KG1 (cell line): ENCODE data around the gene FAM229A.
"Not testable (repeated sequence)": the region's sequence is repeated elsewhere in the genome, so short reads cannot be mapped to it uniquely, and the experiment has no call there.

ENCODE experiments used
- DNase-seq: peaks from one replicate; lab custom pipeline; 2025; lab: John Stamatoyannopoulos, UW

FAM229A gene, protein sequence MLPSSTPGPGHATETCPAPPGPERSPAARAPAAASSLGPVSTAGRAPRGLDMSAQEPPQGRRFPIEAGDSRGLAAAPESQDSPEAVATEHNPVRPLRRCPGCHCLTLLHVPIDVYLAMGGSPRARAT

DNA sequence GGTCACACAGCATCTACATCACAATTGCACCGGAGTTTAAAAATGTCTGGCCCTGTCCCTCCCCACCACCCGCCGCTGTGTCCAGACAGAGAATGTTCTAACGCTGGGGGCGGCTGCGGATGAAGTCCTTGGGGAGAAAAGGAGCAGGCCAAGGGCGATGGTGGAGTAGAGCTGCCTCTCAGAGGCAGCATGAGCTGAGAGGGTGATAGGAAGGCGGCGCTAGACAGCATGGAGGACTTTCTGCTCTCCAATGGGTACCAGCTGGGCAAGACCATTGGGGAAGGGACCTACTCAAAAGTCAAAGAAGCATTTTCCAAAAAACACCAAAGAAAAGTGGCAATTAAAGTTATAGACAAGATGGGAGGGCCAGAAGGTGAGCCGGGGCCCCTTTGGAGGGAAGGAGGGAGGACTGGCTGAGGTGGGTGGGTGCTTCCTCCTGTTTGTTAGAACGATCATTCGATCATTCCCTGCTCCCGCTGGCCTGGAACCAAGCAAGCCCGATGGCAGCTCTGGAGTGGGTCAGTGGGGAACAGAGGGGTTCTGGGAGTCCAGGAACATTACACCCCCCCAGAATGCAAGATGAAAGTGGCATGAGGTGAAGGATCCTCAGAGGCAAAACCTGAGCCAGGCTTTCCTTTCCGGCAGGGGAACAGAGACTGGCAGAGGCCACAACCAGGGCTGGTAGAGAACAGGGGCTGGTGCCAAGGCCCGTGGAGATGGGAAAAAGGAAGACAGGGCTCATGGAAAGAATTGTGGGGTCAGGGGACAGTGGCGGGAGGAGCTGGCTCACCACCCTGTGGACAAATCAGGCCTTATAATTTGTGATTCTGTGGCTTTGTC, at the start of gene FAM229A, which contains the start of gene TSSK3:
FAM229A (minus strand) TSS at position 12 of the 840 bp plus-strand sequence. CDS start 394 bp downstream, outside the sequence.
TSSK3 (plus strand) TSS at position 66 of the 840 bp plus-strand sequence; CDS start at position 229, 163 bp downstream.
- no peak for DNase-seq

- DNase-seq = no peak
Measured at GRCh38 chr1:32411261-32411660, 49.0 kb upstream of the FAM229A start.

- no peak for DNase-seq
Measured at GRCh38 chr1:32406629-32407111, 44.4 kb upstream of the FAM229A start.

DNA sequence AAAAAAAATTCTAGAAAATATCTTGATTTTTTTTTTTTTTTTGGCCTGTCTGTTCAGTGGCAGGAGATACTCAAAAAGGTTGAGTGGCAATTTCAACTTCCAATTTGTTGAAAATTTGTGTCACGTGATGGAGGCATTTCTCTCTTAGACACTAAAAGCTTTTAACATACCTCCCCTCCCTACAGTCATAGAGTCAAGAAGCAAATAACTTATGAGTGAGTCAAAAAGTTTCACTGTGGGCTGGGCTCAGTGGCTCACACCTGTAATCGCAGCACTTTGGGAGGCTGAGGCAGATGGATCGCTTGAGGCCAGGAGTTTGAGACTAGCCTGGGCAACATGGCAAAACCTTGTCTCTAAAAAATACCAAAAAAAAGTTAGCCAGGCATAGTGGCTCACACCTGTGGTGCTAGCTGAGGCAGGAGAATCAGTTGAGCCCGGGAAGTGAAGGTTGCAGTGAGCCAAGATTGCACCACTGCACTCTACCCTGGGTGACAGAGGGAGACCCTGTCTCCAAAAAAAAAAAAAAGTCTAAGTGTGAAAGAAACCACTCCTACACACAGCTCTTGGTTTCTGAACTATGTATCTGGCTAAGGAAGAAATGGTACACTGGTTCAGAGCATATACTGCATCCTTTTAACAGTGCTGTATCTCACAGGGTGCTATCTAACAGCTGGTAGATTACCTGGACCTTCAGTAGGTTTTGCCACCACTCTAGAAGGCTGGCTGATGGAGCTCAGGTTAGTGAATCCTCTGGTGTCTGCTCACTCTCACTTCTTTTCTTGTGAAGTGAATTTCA, 43.6 kb upstream of the FAM229A start:
- no peak for DNase-seq

GRCh38 chr1:32404946-32405345, 42.7 kb upstream of the FAM229A start:
- DNase-seq = no peak

DNA sequence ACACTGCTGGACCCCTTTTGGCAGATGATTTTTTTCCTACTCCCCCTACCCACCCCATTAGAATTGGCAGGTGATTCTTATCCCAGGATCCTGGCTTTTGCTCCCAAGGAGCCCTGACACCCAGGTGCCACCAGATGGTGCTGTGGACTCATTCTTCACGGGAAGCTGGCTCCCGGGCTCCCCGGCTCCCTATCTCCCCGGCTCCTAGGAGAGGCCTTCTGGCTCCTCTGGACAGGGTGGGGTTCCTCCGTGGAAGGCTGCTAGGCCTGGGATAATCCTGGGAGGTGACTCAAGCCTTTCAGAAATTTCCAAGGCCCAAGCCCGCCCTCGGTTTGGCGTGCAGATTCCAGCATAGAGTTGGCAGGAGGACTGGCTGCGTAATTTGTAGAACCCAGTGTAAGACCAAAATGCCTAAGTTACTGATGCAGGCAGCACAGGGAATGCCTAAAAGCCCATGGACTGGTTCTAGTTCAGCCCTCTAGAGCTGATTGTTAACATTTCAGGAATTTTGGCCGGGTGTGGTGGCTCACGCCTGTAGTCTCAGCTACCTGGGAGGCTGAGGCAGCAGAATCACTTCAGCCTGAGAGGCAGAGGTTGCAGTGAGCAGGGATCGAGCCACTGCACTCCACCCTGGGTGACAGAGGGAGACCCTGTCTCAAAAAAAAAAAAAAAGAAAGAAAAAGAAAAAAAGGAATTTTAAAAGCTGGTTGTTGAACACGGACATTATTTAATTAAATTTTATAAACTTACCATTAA, 38.8 kb upstream of the FAM229A start:
- peak; percentile 29 for DNase-seq

DNA sequence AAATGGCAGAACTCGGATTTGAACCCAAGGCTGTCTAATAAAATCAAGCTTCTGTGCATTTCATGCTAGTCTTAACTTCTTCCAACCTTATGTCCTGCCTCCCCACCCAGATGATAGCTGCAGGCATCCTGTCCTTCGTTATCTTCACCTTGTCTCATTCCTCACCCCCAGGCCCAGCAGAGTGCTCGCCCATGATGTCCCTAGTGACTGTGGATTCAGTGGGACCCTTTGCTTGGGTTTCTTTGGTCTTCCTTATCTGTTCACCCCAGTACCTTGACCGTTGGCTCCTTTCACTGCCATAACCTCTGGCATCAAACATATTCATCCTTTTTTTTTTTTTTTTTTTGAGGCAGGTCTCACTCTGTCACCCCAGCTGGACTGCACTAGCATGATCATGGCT, 37.6 kb upstream of the FAM229A start:
- DNase-seq = no peak

DNA sequence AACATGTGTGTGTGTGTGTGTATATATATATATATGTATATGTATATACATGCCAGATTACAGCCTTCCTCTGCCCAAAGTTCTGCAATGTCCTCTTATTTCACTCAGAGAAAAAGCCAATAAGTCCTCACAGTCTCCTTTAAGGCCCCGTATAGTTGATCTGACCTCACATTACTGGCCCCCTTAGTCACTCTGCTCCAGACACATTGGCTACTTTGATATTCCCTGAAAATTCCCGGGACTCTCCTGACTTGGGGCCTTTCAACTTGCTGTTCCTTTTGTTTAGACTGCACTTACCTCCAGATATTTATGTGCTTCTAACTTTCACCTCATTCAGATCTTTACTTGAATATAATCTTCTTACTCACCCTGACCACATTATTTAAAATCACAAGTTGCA, 36.1 kb upstream of the FAM229A start:
- DNase-seq = no peak

DNA sequence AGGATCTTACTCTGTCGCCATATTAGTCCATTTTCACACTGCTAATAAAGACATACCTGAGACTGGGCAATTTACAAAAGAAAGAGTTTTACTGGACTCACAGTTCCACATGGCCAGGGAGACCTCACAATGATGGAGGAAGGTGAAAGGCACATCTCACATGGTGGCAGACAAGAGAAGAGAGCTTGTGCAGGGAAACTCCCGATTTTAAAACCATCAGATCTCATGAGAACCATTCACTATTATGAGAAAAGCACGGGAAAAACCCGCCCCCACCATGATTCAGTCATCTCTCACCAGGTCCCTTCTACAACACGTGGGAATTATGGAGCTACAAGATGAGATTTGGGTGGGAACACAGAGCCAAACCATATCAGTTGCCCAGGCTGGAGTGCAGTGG, 34.2 kb upstream of the FAM229A start:
- not testable (repeated sequence) for DNase-seq

GRCh38 chr1:32394890-32395432, 32.7 kb upstream of the FAM229A start:
- DNase-seq = no peak

GRCh38 chr1:32394141-32394889, 32.0 kb upstream of the FAM229A start, which contains the start of gene BSDC1:
TSS of gene BSDC1 (minus strand) at chr1:32394441. CDS start at chr1:32394414, 27 bp downstream.
- peak; percentile 95 for DNase-seq

GRCh38 chr1:32393832-32394140, 31.5 kb upstream of the FAM229A start:
- DNase-seq = no peak

DNA sequence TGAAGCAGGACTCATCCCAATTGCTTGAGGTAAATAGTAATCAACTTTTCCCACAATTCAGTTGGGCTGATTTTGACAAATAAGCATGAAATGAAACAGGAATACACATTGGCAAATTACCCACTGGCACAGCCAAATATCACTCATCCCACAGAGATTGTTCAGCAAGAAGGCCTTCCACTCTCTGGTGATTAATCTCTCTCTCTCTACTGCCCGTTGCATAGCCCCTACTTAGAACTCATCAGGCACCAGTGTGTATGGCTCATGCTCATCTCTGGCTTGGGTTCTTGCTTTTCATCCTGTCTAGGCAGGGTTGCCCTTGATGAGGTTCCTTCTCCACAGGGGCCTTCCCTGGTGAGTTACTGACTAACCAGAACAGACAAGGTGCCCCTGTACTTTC, 30.9 kb upstream of the FAM229A start:
- no peak for DNase-seq

DNA sequence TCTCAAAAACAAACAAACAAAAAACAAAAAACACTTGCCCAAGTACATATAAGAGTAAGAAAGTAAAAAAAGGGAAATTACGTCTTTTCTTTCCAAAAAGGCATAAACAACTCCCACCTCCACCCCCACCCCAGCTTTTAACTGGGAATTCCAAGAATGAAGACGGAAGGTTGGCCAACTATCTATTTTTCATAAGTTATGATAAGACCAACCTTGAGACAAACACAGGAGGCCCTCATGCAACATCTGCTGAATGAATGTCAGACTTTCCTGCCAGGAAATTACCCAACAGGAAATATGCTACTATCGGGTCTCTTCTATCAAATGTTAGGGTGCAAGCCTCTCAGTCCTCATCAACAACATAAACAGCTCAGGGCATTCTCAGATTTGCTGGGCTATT, 30.0 kb upstream of the FAM229A start:
- DNase-seq = no peak

DNA sequence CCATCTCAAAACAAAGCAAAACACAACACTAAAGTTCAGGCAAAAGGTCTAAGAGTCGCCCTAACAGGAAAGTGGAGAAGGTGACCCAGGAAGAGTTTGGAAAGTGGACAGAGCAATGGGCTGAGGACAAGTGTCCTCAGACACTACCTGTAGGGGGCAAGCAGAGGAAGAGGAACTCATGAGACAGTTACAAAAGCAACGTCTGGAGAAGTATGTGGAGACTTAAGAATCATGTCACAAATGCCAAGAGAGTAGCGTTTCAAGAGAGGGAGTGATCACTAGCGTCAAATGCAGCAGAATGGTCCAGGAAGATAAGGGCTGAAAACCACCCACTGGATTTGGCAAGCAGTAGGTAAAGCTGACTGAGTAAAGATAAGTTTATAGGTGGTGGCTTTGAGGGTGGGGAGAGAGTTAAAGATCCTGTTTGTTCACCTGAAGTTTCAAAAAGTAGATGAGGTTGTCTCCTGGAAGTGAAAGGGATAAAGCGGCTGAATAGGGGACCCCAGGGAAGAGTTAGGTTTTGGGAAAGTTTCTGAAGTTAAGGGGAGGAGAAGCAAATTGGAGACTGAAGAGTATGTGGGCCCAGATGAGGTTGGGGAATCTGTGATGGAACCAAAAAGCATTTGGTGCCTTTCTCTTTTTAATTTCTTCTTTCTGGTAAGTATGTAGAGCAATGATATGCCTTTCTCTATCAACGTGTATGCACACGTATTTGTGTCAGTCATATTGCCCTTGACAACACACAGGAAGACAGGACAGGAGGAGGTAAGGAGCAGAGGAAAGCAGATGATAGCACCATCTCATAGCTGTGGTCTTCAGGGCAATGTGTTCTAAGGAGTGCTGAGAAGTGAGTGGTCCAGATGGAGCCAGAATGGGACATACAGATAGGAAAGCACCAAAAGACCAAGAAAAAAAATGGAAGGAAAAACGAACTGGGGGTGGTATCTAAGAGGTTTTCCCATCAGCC, 28.9 kb upstream of the FAM229A start:
- no peak for DNase-seq

DNA sequence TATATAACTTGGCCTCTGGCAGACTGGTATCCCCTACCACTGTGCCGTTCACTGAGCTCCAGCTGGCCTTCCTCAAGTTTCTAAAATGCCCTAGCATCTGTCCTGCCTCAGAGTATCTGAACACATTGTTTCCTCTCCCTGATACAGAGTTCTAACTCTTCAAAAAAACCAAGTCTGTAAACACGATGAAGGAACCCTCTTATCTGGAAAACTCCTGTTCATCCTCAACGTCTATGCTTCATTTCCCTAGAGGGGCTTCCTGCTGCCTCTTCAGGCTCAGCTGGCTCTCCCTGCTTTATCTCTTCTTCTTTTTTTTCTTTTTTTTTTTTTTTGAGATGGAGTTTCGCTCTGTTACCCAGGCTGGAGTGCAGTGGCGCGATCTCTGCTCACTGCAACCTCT, 26.4 kb upstream of the FAM229A start:
- DNase-seq = no peak

DNA sequence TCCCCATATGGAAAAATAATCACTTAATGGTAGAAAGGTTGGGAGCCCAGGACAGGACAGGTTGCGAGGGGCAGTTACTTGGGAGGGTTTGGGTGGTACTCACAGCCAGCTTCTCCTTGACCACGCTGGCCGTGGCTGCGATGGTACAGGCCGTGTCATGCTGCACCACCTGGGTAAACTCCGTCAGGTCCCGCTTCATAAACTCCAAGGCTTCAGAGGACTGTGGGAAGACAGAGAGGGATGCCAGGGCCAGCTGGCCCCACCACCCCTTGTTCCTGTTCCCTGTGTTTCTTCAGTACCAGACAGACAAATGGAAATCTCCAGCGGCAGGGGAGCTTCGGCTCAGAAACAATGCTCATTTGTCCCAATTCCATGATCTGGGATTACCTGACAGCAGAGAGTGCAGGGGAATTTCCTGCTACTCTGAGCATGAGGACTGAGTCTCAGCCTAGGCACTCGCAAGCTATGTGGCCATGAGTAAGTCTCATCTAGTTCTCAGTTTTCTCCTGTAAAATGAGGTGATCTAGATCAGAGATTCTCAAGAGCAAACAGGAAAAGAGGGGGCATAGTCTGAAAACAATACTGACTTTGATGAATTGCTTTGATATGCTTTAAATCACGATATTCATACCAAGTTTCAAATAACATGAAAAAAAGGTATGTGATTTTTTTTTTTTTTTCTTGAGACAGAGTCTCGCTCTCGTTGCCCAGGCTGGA, 24.5 kb upstream of the FAM229A start:
- DNase-seq = no peak

DNA sequence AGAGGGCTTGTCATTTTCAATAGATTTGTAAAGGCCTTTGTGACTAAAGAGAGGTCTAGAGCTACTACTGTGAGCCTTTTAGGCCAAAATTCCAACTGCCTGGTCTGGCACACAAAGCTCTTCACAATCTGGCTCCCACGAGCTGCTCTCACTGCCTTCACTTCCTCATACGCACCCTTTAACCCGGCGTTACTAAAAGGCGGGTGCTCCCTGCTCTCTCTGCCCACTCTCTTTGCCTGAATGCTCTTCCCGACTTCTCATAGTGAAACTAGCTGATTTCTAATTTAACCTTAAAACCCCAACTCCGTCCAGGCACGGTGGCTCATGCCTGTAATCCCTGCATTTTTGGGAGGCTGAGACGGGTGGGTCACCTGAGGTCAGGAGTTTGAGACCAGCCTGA, 17.8 kb upstream of the FAM229A start:
- no peak for DNase-seq
